GM10847 (cell line): ENCODE results near the gene HID1.

Experiments used
- POLR2A ChIP-seq: IDR thresholded peaks from 2 replicates; pipeline ENCODE4 v1.6.1; 2011; ENCODE audit not compliant: insufficient read length; ENCODE audit errors: extremely low read depth

The HID1 gene

DNA sequence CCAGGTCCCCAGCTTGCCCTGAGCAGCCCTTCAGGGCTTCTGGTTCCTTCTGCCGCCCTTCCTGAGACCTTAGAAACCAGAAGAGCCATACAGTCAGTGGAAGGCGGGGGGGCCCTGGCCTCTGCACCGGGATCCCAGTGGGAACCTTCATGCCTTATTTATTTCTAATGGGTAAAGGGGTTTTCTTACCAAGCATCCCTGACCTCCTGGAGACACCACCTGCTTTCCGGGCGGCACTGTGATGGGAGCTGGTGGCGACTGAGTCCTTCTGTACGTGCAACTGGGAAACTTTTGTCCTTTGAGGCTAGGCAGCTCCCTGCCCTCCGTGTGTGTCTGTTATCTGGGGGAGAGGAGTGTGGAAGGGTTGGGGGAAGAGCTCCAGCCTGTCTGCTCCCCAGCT, 32.7 kb upstream of the HID1 start:
- TF ChIP-seq POLR2A = no peak

DNA sequence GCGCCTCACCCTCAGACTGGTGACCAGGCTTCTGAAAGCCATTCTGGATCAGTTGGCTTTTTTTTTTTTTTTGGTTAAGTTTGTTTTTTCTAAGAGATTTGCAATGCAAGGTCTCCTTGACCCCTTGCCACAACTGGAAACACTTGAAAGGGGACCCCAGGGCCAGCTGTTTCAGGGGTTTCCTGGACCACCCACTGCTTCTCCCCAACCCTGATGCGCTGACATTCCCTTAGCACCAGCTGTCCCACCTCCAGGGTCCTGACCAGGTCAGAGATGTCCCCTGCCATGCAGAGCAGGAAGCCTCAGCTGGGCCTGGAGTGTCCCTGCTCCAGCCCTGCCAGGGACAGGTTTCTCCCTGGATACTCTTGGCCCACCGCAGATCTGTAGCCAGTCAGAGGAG, 31.8 kb upstream of the HID1 start:
- no peak for TF ChIP-seq POLR2A

DNA sequence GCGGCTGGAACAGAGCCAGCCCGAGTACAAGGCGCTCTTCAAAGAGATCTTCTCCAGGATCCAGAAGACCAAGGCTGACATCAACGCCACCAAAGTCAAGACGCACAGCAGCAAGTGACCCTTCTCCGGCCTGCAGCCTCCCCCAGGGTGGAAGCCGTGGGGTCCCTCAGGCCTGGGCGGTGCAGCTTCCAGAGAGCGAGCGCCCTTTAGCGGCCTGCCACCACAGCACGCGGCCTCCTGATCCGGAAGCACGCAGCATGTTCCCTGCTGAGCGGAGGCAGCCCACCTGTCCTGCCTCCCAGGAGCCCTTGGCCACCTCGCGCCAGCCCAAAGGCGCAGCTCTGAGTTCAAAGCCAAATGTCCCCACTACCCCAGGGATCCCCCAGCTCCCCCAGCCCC, 31.4 kb upstream of the HID1 start:
- TF ChIP-seq POLR2A = no peak

DNA sequence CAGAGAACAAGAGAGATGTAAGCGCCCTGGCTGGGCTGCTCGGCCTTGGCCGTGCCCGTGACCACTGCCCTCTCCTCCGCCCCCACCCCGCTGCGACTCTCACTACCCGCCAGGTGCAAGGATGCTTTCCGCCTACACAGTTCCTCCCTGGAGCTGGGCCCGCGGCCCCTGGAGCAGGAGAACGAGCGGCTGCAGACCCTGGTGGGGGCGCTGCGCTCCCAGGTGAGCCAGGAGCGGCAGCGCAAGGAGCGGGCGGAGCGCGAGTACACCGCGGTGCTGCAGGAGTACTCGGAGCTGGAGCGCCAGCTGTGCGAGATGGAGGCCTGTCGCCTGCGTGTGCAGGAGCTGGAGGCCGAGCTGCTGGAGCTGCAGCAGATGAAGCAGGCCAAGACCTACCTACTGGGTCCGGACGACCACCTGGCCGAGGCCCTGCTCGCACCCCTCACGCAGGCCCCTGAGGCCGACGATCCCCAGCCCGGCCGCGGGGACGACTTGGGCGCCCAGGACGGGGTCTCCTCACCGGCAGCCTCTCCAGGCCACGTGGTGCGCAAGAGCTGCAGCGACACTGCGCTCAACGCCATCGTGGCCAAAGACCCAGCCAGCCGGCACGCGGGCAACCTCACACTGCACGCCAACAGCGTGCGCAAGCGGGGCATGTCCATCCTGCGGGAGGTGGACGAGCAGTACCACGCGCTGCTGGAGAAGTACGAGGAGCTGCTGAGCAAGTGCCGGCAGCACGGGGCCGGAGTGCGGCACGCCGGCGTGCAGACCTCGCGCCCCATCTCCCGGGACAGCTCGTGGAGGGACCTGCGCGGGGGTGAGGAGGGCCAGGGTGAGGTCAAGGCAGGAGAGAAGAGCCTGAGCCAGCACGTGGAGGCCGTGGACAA, 30.8 kb upstream of the HID1 start:
- TF ChIP-seq POLR2A = no peak

DNA sequence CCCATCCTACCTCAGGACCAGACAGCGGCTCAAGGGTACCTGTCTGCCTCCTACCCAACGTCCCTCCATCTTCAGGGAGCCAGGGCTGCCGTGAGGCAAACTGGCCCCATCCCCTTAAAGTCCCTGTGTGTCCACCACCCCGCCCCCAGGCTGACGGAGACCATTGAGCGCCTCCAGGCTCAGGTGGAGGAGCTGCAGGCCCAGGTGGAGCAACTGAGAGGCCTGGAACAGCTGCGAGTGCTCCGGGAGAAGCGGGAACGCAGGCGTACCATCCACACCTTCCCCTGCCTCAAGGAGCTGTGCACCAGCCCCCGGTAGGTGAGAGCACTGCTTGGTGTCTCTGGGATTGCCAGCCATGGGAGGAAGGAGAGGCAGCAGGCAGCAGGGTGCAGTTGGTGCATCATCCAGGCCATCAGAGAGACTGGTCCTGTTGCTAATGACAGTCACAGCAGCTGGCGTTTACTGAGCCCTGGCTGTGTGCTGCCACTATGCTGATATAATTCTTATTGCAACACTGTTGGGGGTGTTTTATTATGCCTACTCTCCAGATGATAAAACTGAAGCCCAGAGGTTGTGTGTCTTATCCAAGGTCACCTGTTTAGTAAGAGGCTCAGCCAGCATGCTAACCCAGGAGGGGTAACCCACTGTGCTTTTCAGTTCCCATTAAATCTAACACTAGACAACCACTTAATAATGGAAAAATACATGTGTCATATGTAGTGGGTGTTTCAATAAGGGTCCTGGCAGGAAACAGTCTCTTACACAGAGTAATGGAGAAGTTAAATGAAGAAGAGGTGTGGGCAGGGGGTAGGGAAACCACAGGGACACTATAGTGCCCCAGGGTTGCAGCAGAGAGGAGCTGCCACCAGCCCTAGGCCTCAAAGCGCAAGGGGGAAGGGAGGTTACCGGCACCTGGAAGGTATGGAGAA, 29.6 kb upstream of the HID1 start:
- no peak for TF ChIP-seq POLR2A

DNA sequence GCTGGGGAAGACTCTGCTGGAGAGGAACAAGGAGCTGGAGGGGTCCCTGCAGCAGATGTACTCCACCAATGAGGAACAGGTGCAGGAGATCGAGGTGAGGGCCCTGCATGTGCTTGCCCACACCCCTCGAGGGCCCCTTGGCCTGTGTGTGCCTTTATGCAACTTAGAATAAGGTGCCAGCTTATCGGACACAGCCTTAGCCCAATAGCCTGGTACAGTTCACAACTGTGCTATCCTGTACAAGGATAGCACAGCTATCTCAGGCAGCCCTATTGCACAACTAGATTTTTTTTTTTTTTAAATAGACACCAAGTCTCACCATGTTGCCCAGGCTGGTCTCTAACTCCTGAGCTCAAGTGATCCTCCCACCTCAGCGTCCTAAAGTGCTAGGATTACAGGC, 27.0 kb upstream of the HID1 start:
- TF ChIP-seq POLR2A = no peak

DNA sequence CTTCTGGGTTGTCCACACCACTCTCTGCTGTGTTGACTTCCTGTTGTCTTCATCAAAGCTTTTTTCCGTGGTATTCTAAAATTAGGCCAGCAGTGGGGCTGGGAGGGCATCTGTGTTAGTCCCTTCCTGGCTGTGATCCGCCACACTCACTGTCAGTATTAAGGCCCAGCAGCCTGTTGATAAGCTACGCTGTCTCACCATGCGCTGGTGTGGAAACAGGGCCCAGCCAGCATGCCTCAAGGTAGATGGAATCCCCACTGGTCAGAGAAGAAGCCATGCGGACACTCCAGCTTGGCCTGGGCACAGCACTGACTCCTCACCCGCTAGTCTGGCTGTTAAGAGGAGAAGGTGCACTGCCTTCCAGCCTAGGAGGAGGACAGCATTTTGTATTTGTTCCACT, 26.2 kb upstream of the HID1 start:
- TF ChIP-seq POLR2A = no peak

DNA sequence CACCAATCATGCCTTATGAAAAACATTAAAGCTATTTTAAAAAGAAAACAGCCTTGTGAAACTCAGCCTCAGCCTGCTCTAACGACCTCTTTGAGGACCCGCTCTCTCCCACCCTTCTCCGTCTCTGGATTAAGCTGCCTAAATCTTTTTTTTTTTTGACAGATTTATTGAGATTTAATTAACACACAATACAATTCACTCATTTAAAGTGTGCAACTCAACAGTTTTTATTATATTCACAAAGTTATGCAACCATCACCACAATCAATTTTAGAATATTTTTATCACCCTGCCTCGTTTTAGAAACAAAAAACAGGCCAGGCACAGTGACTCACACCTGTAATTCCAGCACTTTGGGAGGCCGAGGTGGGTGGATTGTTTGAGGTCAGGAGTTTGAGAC, 23.3 kb upstream of the HID1 start:
- no peak for TF ChIP-seq POLR2A

DNA sequence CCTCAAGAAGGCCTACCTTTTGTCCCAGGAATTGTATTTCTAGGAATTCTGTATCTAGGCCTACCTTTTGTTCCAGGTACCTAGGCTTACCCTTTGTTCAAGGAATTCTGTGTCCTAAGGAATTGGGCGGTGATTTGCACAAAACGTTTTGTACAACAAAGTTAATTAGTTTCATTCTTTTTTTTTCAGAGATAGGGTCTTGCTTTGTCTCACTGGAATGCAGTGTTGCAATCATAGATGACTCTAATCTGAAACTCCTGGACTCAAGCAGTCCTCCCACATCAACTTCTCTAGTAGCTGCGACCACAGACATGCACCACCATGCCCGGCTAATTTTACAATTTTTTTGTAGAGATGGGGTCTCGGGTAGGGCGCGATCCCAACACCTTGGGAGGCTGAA, 21.9 kb upstream of the HID1 start:
- TF ChIP-seq POLR2A = no peak

DNA sequence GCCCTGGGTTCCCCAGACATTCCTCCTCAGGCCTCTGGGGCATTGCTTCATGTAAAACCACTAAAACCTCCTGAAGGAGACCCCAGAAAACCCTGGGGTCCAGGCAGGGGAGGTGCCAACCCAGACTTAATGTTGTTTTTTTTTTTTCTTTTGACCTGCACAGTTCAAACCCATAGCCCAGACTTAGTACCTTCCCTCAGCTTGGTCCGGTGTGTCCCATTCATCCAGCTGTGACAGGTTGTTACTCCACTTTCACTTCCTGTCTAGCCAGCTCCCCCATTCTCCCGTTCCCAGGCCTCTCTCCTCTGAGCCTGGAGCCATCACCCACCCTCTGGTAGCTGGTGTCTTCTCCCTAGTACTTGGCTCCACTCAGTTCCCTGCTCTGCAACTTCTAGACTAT, 19.7 kb upstream of the HID1 start:
- no peak for TF ChIP-seq POLR2A

DNA sequence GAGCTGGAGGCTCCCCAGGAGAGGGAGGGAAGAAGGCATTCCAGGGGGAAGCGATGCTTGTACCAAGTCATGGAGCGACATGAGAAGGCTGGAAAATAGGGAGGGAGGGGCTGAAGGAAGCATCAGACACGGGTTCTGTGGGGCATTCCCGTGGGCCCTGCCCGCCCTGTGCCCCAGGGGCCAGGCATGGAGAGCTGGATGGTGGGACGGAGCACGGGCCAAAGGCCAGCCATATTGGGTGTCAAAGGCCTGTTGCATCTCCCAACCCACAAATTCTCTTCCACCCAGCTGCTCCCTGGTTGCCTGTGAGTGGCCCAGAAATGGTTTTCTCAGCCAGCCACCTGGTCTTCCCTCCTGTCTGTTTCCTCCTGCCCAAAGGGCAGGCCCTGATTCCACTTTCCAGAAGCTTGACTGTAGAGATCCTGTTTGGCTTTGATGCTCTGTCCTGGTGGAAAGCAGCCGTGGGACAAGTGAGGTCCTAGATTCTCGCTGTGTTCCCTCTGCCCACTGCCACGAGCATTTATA, 18.1 kb upstream of the HID1 start:
- no peak for TF ChIP-seq POLR2A

DNA sequence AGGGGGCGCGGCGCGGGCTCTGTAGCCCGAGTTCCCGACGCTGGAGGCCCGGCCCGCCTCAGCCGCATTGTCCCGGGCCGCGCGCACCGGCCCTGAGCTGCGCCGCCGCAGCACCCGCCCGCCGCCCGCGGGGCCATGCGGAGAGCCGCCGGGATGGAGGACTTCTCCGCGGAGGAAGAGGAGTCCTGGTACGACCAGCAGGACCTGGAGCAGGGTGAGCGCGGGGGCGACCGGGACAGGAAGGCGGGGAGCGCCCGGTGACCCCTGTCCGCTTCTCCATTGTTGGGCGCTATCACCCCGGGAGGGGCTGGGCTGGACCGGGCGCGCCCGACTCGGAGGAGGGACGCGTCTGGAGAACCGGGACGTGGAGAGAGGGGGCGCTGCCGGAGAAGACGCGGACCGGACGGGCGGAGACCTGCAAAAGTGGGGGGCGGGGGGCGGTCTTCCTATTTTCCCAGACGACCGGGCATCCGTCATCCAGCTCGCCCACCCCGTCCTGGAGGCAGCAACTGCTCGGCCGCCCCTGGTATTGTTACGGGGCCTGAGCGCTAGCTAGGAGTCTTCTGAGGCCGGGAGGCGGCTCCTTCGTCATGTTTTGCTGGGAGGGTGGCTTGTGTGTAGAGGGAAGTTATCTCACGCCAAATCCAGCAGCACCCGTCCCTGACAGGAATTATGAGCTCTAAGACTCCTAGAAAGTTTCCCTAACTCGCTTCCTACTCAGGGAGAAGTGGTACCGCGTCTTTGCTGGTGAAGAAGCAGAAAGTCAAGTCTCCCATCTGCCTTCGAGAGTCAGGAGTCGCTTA, 15.6 kb upstream of the HID1 start:
- TF ChIP-seq POLR2A = no peak

DNA sequence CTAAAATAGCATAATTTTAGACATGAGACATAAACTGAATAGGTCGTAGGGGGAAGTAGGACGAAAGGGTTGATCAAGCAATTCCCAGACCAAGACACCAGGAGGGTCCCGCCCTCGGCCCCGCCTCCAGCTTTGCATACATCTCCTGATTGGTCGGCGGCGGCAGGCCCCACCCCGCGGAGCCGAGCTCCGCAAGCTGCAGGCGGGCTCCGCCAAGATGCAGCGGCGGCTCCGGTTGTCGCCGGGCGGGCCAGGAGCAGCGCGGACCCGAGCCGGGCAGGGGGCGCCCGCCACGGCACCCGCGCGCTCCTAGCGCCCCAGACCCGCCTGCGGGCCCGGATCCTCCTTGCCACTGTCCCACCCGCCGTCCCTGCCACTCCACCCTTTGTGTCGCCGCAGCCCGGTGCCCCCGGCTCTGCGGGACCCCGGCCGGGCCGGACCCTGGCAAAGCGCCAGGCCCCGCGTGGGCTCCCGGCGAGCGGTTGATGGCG, 14.9 kb upstream of the HID1 start, which contains the start of gene CDR2L:
CDR2L (plus strand) TSS at position 215 of the 491 bp plus-strand sequence. CDS start 412 bp downstream, outside the sequence.
- no peak for TF ChIP-seq POLR2A

DNA sequence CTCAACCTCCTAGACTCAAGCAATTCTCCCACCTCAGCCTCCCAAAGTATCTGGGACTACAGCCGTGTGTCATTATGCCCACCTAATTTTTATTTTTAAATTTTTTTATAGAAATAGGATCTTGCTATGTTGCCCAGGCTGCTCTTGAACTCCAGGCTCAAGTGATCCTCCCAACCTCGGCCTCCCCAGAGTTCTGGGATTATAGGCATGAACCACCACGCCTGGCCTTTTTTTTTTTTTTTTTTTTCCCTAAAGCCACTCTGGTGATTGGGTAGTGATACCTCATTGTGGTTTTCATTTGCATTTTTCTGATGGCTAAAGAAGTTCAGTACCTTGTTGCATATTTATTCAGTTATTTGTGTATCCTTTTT, 13.6 kb upstream of the HID1 start:
- no peak for TF ChIP-seq POLR2A
